ENCODE results near the gene NUP88.

DNA sequence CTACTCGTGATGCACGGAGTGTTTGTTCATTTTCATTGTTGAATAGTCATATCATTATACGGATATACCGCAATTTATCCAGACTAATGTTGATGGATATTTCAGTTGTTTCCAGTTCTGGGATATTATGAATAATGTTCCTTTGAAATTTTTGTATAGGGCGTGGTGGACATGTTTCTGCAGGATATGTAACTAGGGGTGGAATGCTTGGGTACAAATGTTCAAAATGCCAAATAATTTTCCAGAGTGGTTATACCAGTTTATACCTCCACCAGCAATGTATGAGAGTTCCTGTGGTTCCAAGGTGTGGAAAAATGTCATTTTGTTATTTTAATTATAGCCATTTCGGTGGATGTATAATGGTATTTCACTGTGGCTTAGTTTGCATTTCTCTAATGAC, 53.6 kb downstream of the NUP88 start:
- TF ChIP-seq, protein P1, sequence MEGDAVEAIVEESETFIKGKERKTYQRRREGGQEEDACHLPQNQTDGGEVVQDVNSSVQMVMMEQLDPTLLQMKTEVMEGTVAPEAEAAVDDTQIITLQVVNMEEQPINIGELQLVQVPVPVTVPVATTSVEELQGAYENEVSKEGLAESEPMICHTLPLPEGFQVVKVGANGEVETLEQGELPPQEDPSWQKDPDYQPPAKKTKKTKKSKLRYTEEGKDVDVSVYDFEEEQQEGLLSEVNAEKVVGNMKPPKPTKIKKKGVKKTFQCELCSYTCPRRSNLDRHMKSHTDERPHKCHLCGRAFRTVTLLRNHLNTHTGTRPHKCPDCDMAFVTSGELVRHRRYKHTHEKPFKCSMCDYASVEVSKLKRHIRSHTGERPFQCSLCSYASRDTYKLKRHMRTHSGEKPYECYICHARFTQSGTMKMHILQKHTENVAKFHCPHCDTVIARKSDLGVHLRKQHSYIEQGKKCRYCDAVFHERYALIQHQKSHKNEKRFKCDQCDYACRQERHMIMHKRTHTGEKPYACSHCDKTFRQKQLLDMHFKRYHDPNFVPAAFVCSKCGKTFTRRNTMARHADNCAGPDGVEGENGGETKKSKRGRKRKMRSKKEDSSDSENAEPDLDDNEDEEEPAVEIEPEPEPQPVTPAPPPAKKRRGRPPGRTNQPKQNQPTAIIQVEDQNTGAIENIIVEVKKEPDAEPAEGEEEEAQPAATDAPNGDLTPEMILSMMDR (IDR thresholded peaks at IDR 0.05) = no peak
- TF ChIP-seq POLR2A (IDR thresholded peaks at IDR 0.05) (no peak), POLR2AphosphoS5 (IDR thresholded peaks at IDR 0.05) (no peak)
